DND-41 (cell line): ENCODE measurements around the gene ARHGEF17.

Experiments
- CTCF ChIP-seq: IDR thresholded peaks from 2 replicates; pipeline ENCODE4 v1.5.1; 2012; ENCODE audit warnings: borderline replicate concordance, low read length, moderate library complexity, mild to moderate bottlenecking; ENCODE audit not compliant: poor library complexity, severe bottlenecking; ENCODE audit errors: extremely low read depth
- EZH2 ChIP-seq: IDR thresholded peaks from 3 replicates; pipeline ENCODE4 v1.6.1; 2012; ENCODE audit warnings: borderline replicate concordance, low read depth, mild to moderate bottlenecking, moderate library complexity, low read length, inconsistent platforms; ENCODE audit not compliant: severe bottlenecking

GRCh38 chr11:73414977-73415651, 107.0 kb downstream of the ARHGEF17 start:
- TF ChIP-seq EZH2: no peak
- no peak for TF ChIP-seq CTCF
